ENCODE measurements around the gene KCNJ6. TPM values are rescaled to one million over a fixed set of nuclear protein-coding genes. Genes with fewer than 3 reads are reported as not detected.

KCNJ6 gene
- total and polyA plus RNA-seq, 4 donors = 0.01 TPM; not detected in 3

DNA sequence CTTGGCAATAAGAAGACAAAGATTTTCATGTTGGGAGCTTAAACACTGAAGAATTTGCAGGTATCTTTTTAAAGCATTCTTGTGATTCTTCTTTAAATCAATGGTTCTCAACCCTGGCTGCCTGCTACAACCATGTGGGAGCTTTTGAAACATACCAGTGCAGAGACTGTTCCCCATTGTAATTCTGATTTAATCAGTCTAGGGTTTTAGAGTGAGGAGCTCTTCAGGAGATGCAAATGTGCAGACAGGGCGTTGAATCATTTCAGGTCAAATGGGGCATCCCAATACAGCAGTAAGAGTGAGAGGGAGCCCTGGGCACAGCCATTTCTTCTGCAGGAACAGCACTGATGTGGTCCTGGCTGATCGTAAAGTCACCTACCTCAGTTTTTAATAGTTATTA, 24.3 kb downstream of the KCNJ6 start:
- Histone ChIP-seq H3K27me3 (ENCODE audit: control insufficient read depth in 4 of 4, insufficient read depth in 4 of 4, low read length in 3 of 4) (no peaks in the 10 kb centered on the region), H3K9me3 (ENCODE audit: control insufficient read depth in 4 of 4, low read length in 3 of 4) (no peaks in the 10 kb centered on the region), H3K4me3 (ENCODE audit: low read depth in 1 of 3, low read length in 3 of 3) (no peak overlapping the region), H3K9ac (ENCODE audit: low read depth in 1 of 2, low read length in 2 of 2) (no peak overlapping the region), H3K27ac (ENCODE audit: low read depth in 1 of 2, low read length in 2 of 2) (no peak overlapping the region), H3K36me3 (ENCODE audit: control insufficient read depth in 4 of 4, insufficient read depth in 3 of 4, low read depth in 1 of 4, low read length in 3 of 4) (no peaks in the 10 kb centered on the region), H3K4me1 (ENCODE audit: control insufficient read depth in 4 of 4, insufficient read depth in 4 of 4, low read length in 3 of 4) (peaks cover 0 to 4% (median under 1%) of the 10 kb centered on the region in 4 donors)
- TF ChIP-seq, protein P1, sequence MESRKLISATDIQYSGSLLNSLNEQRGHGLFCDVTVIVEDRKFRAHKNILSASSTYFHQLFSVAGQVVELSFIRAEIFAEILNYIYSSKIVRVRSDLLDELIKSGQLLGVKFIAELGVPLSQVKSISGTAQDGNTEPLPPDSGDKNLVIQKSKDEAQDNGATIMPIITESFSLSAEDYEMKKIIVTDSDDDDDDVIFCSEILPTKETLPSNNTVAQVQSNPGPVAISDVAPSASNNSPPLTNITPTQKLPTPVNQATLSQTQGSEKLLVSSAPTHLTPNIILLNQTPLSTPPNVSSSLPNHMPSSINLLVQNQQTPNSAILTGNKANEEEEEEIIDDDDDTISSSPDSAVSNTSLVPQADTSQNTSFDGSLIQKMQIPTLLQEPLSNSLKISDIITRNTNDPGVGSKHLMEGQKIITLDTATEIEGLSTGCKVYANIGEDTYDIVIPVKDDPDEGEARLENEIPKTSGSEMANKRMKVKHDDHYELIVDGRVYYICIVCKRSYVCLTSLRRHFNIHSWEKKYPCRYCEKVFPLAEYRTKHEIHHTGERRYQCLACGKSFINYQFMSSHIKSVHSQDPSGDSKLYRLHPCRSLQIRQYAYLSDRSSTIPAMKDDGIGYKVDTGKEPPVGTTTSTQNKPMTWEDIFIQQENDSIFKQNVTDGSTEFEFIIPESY (IDR thresholded peaks at IDR 0.05) = no peak
- TF ChIP-seq, protein P2, sequence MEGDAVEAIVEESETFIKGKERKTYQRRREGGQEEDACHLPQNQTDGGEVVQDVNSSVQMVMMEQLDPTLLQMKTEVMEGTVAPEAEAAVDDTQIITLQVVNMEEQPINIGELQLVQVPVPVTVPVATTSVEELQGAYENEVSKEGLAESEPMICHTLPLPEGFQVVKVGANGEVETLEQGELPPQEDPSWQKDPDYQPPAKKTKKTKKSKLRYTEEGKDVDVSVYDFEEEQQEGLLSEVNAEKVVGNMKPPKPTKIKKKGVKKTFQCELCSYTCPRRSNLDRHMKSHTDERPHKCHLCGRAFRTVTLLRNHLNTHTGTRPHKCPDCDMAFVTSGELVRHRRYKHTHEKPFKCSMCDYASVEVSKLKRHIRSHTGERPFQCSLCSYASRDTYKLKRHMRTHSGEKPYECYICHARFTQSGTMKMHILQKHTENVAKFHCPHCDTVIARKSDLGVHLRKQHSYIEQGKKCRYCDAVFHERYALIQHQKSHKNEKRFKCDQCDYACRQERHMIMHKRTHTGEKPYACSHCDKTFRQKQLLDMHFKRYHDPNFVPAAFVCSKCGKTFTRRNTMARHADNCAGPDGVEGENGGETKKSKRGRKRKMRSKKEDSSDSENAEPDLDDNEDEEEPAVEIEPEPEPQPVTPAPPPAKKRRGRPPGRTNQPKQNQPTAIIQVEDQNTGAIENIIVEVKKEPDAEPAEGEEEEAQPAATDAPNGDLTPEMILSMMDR (IDR thresholded peaks at IDR 0.05; ENCODE audit: low read depth, low read length, missing input control) = no peak
- TF ChIP-seq JUND (IDR thresholded peaks at IDR 0.05) = no peak
- TF ChIP-seq HNF4G (IDR thresholded peaks at IDR 0.05) = no peak
- TF ChIP-seq, protein P3, sequence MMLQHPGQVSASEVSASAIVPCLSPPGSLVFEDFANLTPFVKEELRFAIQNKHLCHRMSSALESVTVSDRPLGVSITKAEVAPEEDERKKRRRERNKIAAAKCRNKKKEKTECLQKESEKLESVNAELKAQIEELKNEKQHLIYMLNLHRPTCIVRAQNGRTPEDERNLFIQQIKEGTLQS (IDR thresholded peaks at IDR 0.05) = no peak
- no peak for TF ChIP-seq FOXA1 (IDR thresholded peaks at IDR 0.05)
- TF ChIP-seq, protein P4, sequence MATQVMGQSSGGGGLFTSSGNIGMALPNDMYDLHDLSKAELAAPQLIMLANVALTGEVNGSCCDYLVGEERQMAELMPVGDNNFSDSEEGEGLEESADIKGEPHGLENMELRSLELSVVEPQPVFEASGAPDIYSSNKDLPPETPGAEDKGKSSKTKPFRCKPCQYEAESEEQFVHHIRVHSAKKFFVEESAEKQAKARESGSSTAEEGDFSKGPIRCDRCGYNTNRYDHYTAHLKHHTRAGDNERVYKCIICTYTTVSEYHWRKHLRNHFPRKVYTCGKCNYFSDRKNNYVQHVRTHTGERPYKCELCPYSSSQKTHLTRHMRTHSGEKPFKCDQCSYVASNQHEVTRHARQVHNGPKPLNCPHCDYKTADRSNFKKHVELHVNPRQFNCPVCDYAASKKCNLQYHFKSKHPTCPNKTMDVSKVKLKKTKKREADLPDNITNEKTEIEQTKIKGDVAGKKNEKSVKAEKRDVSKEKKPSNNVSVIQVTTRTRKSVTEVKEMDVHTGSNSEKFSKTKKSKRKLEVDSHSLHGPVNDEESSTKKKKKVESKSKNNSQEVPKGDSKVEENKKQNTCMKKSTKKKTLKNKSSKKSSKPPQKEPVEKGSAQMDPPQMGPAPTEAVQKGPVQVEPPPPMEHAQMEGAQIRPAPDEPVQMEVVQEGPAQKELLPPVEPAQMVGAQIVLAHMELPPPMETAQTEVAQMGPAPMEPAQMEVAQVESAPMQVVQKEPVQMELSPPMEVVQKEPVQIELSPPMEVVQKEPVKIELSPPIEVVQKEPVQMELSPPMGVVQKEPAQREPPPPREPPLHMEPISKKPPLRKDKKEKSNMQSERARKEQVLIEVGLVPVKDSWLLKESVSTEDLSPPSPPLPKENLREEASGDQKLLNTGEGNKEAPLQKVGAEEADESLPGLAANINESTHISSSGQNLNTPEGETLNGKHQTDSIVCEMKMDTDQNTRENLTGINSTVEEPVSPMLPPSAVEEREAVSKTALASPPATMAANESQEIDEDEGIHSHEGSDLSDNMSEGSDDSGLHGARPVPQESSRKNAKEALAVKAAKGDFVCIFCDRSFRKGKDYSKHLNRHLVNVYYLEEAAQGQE (IDR thresholded peaks at IDR 0.05) = no peak
- no peak for TF ChIP-seq RAD21 (IDR thresholded peaks at IDR 0.05)
- TF ChIP-seq YY1 (IDR thresholded peaks at IDR 0.05) = no peak
- TF ChIP-seq FOXA2 (IDR thresholded peaks at IDR 0.05) = no peak
- no peak for TF ChIP-seq RXRA (IDR thresholded peaks at IDR 0.05)
- TF ChIP-seq TAF1 (conservative IDR thresholded peaks at IDR 0.05) = no peak
- no peak for TF ChIP-seq NR2F2 (IDR thresholded peaks at IDR 0.05)
- no peak for TF ChIP-seq GABPA (IDR thresholded peaks at IDR 0.05 in 1 of 2, conservative IDR thresholded peaks at IDR 0.05 in 1 of 2)
- TF ChIP-seq HNF4A (conservative IDR thresholded peaks at IDR 0.05) = no peak
- DNase-seq (ENCODE audit: low spot score) = no peak
- 66% methylated on average over 2 of the region's 2 CpGs for WGBS

DNA sequence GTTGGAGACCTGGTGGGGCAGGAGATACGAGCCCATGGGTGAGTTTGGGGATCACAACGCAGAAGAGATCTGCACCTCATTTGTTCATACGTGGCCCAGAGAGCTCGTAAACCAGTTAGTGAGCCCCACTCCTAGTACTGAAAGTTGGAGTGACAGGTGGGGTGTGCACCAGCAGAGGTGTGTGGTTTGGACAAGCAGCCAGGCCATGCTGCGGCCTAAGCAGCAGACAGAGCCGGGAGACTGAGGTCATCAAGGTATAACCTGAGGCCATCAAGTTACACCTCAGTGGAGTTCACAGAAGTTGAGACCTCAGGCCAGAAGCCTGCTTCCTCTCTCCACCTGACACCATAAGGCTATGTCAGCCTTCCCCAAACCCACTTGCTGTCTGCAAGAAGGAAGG, 27.6 kb downstream of the KCNJ6 start:
- DNase-seq (ENCODE audit: low spot score) = no peak
- Histone ChIP-seq H3K9me3 (ENCODE audit: control insufficient read depth in 4 of 4, low read length in 3 of 4) (no peaks in the 10 kb centered on the region), H3K4me3 (ENCODE audit: low read depth in 1 of 3, low read length in 3 of 3) (no peak overlapping the region), H3K27ac (ENCODE audit: low read depth in 1 of 2, low read length in 2 of 2) (no peak overlapping the region), H3K9ac (ENCODE audit: low read depth in 1 of 2, low read length in 2 of 2) (no peak overlapping the region), H3K4me1 (ENCODE audit: control insufficient read depth in 4 of 4, insufficient read depth in 4 of 4, low read length in 3 of 4) (peaks cover 0 to 12% (median 3%) of the 10 kb centered on the region in 4 donors), H3K27me3 (ENCODE audit: control insufficient read depth in 4 of 4, insufficient read depth in 4 of 4, low read length in 3 of 4) (no peaks in the 10 kb centered on the region), H3K36me3 (ENCODE audit: control insufficient read depth in 4 of 4, insufficient read depth in 3 of 4, low read depth in 1 of 4, low read length in 3 of 4) (no peaks in the 10 kb centered on the region)
- 92% methylated on average over 6 of the region's 6 CpGs for WGBS
- TF ChIP-seq NR2F2 (IDR thresholded peaks at IDR 0.05) (no peak), YY1 (IDR thresholded peaks at IDR 0.05) (no peak), FOXA2 (IDR thresholded peaks at IDR 0.05) (no peak), EGR1 (IDR thresholded peaks at IDR 0.05; ENCODE audit: low read depth in 2 of 2) (no peak), JUND (IDR thresholded peaks at IDR 0.05) (no peak), TAF1 (conservative IDR thresholded peaks at IDR 0.05) (no peak), FOXA1 (IDR thresholded peaks at IDR 0.05) (no peak), RAD21 (IDR thresholded peaks at IDR 0.05) (no peak)
- TF ChIP-seq, protein P2 (IDR thresholded peaks at IDR 0.05; ENCODE audit: low read depth, low read length, missing input control) = no peak
- TF ChIP-seq, protein P5, sequence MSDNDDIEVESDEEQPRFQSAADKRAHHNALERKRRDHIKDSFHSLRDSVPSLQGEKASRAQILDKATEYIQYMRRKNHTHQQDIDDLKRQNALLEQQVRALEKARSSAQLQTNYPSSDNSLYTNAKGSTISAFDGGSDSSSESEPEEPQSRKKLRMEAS (IDR thresholded peaks at IDR 0.05) = no peak

All from liver (tissue), 9 donors.